GM18870 (cell line): ENCODE data around the gene PEF1.
A peak's percentile ranks its signal among the peaks of the same experiment; 100 is the strongest.

Experiments
- ATAC-seq: cut with Tn5 transposase; IDR thresholded peaks from one replicate; pipeline ENCODE4 v1.9.1; 2021; ENCODE audit warnings: moderate library complexity; ENCODE audit not compliant: unreplicated experiment

The PEF1 gene

GRCh38 chr1:31644560-31645273 lies at the start of gene PEF1:
Gene PEF1, minus strand, starts transcription at chr1:31644876. Its CDS starts 12 bp downstream, at chr1:31644864.
- peak; percentile 86 for ATAC-seq

- no peak for ATAC-seq
These were observed 48.6 kb upstream of the PEF1 start for GRCh38 chr1:31693231-31693630.

GRCh38 chr1:31691951-31692350 lies 47.3 kb upstream of the PEF1 start:
- no peak for ATAC-seq

GRCh38 chr1:31691446-31691845 lies 46.8 kb upstream of the PEF1 start:
- ATAC-seq = no peak

- no peak for ATAC-seq
These were observed 46.2 kb upstream of the PEF1 start for GRCh38 chr1:31690921-31691320.

DNA sequence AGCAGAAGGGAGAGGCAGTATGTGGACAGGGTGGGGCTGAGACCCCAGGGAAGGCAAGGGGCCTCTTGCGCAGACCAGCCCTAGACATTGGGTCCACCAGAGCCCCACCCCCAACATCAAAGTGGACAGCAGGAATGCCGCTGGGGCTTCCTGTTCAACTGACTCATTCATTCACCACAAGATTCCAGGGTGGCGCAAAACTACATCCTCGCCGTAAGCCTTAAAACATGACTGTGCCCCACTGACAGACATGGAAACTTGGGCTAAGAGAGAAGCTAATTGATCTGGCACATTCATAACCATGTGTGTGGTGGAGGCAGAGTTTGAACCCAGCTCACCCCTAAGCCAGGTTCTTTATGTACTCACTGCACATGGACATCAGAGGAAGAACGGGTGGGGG lies 45.2 kb upstream of the PEF1 start:
- no peak for ATAC-seq

- no peak for ATAC-seq
These were observed 44.7 kb upstream of the PEF1 start for GRCh38 chr1:31689379-31689778.

DNA sequence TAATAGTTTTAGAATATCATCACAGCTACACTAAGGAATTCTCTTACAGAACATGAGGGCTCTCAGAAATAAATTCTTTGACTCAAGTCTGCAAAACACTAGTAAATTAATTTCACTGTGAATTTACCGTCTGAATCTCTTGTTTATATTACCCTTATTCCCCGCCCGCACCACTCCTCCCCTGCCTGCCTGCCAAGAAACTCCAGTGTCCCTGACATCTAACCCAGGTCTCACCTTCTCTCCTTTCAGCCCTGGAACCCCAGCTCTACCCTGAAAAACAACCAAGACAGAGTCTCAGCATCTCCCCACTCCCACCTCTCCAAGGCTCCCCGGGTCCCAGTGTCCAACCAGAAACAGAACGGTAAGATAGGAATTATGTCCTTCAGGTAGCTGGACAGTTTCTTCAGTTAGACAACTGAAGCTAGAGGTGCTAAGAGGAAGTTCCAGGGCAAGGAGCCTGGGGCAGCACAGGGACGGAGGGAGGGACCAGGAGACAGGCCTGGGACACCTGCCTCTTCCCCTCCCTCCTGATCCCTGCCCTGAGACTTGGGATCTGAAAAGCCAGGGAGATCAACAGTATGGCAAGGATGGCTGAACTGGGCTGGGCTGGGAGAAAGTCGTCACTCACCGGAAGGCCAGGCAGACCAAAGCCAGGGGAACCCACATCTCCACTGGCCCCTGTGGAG lies 43.7 kb upstream of the PEF1 start:
- no peak for ATAC-seq

- no peak for ATAC-seq
These were observed 42.9 kb upstream of the PEF1 start for GRCh38 chr1:31687601-31688000.

GRCh38 chr1:31685795-31686194 lies 41.1 kb upstream of the PEF1 start:
- no peak for ATAC-seq

DNA sequence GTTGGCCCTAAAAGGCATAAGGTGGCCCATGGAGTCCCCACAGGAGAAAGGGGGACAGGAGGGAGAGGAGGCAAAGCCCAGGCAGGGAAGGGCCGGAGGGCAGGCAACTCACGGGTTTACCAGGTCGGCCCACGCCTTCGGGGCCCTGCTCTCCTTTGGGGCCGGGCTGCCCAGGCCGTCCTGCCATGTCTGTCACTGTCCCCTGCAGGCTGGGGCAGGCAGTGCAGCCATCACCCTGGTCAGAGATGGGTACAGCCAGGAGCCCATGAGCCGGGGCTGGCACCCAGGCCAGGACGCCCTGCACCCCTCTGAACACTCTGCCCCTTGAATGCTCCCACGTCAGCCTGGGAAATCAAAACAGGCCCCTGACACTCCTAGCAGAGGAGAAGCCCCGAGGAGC lies 39.3 kb upstream of the PEF1 start:
- ATAC-seq = no peak

GRCh38 chr1:31681415-31681814 lies 36.7 kb upstream of the PEF1 start:
- ATAC-seq = no peak

GRCh38 chr1:31679676-31680230 lies 35.1 kb upstream of the PEF1 start:
- ATAC-seq = no peak

DNA sequence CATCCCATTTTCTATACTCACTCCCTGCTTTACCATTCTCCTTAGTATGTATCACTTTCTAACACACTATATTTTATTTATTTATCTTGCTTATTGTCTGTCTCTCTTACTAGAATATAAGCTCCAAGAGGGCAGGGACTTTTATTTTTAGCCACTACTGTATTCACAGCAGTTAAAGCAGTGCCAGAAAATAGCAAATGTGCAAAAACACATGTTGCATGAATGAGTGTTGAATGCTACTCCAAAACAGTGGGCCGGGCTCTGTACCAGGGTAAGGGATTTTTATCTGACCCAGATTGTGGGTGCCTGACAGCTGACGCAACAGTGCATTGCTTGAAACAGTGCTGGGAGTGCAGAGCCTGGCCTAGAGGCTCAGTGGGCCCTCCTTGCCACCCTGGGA lies 34.4 kb upstream of the PEF1 start:
- no peak for ATAC-seq

GRCh38 chr1:31678681-31679080 lies 34.0 kb upstream of the PEF1 start:
- no peak for ATAC-seq

- no peak for ATAC-seq
These were observed 33.3 kb upstream of the PEF1 start for GRCh38 chr1:31677949-31678348.

DNA sequence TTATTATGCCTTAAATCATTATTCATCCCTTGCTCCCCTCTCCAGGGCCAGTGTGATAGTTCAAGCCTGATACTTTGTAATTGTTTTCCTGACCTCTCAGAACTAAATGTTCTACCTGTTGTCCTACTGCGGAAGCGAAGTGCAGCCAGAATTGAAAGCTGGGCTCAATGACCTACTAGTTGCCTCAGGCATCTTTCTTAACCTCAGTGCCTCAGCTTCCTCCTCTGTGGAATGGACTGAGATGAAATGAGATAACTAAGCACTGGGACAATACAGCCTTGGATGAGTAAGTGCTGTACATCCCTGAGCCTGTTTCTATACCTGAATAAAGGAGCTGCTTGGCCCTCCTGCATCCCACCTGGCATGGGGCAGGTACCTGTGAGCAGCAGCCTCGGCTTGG lies 32.7 kb upstream of the PEF1 start:
- ATAC-seq = no peak

DNA sequence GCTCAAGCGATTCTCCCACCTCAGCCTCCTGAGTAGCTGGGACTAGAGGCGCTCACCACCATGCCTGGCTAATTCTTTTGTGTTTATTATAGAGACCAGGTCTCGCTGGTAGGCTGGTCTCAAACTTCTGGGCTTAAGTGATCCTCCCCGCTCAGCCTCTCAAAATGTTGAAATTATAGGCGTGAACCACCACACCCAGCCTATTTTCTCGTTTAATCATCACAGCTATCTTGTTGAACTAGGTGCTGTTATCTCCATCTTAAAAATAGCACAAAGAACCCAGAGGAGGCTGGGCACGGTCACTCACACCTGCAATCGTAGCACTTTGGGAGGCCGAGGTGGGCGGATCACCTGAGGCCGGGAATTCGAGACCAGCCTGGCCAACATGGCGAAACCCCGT lies 31.1 kb upstream of the PEF1 start:
- ATAC-seq = no peak

DNA sequence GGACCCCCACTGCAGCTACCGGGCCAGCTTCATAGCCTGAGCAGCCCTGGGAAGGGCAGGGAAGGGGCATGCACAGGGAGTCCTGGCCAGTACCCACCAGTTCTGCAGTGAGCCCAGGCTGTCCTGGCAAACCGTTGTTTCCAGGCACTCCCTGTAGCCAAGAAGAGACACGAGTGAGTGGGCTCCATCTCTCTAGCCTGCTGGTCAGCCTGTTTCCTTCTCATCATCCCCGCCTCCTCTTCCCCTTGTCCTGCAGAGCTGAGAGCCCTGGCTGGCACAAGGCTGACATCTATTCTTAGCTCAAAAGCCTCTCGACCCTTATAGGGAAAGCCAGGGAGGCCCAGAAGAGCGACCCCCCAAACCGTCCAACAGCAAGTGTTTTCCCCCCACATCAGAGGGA lies 30.5 kb upstream of the PEF1 start:
- no peak for ATAC-seq

DNA sequence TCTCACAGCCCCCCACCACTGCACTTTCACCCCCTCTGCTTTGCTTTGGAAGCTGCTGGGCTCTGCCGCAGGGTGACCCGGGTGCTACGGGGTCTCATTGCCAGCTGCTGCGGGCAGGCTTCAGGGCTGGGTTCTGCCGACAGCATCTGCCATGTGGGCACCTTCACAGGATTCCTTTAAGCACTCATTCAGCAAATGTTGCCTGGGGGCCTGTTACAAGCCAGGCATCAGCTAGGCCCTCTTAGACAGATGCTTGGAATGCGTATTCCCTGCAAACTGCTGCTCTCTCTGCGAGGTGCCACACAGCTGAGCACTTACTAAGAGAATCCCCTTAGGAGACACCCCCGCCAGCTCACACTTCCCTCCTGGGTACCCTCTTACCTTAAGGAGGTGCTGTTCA lies 29.9 kb upstream of the PEF1 start:
- ATAC-seq = no peak

GRCh38 chr1:31673433-31673832 lies 28.8 kb upstream of the PEF1 start:
- no peak for ATAC-seq

DNA sequence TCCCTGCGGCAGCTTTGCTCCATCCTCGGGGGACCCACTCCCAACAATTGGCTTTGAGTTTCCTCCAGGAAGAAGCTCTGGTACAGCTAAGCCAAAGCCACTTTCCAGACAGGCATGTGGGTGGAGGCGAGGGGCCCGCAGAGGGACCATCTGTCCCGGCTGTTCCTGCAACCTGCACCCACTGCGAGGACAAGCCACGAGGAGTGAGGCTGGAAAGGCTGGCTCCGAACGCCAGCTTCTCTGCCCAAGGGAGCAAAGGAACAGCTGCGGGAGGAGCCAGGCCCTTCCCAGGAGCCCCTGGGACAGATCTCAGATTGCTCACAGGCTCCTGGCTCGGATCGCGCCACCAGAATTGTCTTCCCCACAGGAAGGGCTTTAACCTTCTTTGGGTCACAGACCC lies 28.3 kb upstream of the PEF1 start:
- ATAC-seq = no peak
